Tibial artery (tissue), 4 donors: ENCODE results near the gene CTNNA2.

Experiments
- DNase-seq, 2 donors: peaks; one replicate each; pipeline ENCODE4 v3.0.0-alpha.2; 2019
- H3K27ac ChIP-seq, 2 donors: fragments of 200-600 bp; sonication (generic) in 1 of 2; 1 replicate in 1 of 2; 2 replicates in 1 of 2; pipeline ENCODE4 v1.5.1; 2018 to 2019; ENCODE audit warnings: mild to moderate bottlenecking in 1 of 2
- H3K27me3 ChIP-seq, 2 donors: fragments of 200-600 bp; sonication (generic) in 1 of 2; one replicate each; pipeline versions ENCODE4 v1.5.1 to v1.6.0; 2016 to 2019
- H3K36me3 ChIP-seq, 3 donors: fragments of 200-600 bp; sonication (generic) in 2 of 3; one replicate each; pipeline ENCODE4 v1.5.1; 2016 to 2019; ENCODE audit warnings: mild to moderate bottlenecking in 2 of 3
- H3K4me1 ChIP-seq, 4 donors: fragments of 200-600 bp; sonication (generic) in 2 of 4; 1 replicate in 3 of 4; 2 replicates in 1 of 4; pipeline ENCODE4 v1.5.1; 2016 to 2019
- H3K4me3 ChIP-seq, 2 donors: fragments of 200-600 bp; sonication (generic) in 1 of 2; 1 replicate in 1 of 2; 2 replicates in 1 of 2; pipeline ENCODE4 v1.5.1; 2018 to 2019; ENCODE audit warnings: mild to moderate bottlenecking in 2 of 2
- H3K9me3 ChIP-seq, 3 donors: fragments of 200-600 bp; sonication (generic) in 1 of 3; one replicate each; pipeline ENCODE4 v1.5.1; 2016 to 2019
- intact Hi-C: fragments of 100-400 bp; cut with DNase I; formaldehyde crosslinking; loops from one replicate; pipeline ENCODE4 v1.15.0; 2023; ENCODE audit warnings: low total_unique reads
- TF ChIP-seq, protein P1 (sequence below), 2 experiments: fragments of 200-600 bp in 1 of 2; fragments of 450-650 bp in 1 of 2; IDR thresholded peaks; one replicate each; pipeline ENCODE4 v1.5.1; 2017 to 2019; ENCODE audit warnings: antibody characterized with exemption in 2 of 2, mild to moderate bottlenecking in 1 of 2, moderate library complexity in 1 of 2

Gene CTNNA2

DNA sequence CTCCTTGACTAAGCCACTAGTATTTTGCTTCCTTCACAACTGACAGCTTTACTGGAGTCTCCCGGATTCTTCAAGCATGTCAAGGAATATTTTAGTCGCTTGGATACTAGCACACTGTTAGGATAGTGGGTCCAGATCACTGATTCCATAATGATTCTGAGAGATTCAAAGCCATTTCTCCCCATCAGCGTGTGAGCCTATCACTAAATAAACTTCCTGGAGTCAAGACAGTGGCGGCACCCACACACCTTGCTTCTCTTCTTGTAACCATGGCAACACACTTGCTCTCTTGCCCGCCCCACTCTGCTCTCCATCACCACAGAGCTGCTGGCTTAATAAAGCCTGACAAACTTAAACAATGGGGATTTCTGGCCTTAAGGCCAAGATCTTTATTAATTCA lies 546.6 kb downstream of the CTNNA2 start:
- H3K36me3 ChIP-seq = no peaks in the 10 kb centered on the region
- intact Hi-C loops = no loop called here
- DNase-seq = no peak

DNA sequence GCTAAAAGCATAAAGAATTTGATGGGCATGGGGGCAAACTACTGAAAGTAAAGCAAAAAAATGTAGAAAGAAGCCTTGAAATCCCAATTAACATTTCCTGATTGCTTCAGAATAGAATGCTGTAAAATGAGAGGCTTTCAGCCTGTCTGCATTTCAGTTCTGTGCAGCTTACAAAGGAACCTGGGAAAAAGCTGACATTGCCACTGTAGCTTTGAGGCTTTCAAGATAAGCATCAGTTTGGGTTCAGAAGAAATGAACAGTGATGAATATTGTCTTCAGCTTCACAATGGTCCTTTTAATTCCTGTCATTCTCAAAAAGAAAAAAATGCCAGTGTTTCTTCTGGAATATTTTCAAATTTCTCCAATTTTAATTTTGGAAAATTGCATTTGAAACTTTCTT lies 549.0 kb downstream of the CTNNA2 start:
- Histone ChIP-seq H3K27ac (no peak overlapping the region), H3K36me3 (no peaks in the 10 kb centered on the region), H3K27me3 (no peaks in the 10 kb centered on the region), H3K4me3 (no peak overlapping the region), H3K9me3 (no peaks in the 10 kb centered on the region), H3K4me1 (no peaks in the 10 kb centered on the region)
- intact Hi-C loops = no loop called here
- TF ChIP-seq, protein P1, sequence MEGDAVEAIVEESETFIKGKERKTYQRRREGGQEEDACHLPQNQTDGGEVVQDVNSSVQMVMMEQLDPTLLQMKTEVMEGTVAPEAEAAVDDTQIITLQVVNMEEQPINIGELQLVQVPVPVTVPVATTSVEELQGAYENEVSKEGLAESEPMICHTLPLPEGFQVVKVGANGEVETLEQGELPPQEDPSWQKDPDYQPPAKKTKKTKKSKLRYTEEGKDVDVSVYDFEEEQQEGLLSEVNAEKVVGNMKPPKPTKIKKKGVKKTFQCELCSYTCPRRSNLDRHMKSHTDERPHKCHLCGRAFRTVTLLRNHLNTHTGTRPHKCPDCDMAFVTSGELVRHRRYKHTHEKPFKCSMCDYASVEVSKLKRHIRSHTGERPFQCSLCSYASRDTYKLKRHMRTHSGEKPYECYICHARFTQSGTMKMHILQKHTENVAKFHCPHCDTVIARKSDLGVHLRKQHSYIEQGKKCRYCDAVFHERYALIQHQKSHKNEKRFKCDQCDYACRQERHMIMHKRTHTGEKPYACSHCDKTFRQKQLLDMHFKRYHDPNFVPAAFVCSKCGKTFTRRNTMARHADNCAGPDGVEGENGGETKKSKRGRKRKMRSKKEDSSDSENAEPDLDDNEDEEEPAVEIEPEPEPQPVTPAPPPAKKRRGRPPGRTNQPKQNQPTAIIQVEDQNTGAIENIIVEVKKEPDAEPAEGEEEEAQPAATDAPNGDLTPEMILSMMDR (IDR thresholded peaks at IDR 0.05) = no peak
- DNase-seq = no peak

More for the DNA sequence above, 546.6 kb downstream of the CTNNA2 start:
- Histone ChIP-seq H3K27me3 (no peaks in the 10 kb centered on the region), H3K4me3 (no peak overlapping the region), H3K9me3 (no peaks in the 10 kb centered on the region), H3K4me1 (no peaks in the 10 kb centered on the region), H3K27ac (no peak overlapping the region)
- TF ChIP-seq, protein P1 (IDR thresholded peaks at IDR 0.05) = no peak

DNA sequence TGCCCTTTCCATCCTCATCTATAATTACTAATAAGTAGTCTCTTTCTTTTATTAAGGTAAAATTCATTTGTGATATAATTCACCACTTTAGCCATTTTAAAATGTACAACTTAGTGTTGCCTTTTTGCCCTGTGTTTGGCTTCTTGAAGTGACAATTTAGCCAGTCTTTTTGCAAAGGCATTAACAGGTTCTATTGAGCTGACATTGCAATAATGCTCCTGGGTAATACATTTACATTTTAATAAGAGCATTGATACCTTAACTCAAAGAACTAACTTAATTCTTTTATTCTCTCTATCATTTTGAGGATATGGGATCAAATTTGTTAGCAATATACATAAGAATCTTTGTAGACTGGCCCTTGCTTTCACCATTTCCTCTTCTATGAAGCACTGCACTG lies 549.4 kb downstream of the CTNNA2 start:
- no peaks in the 10 kb centered on the region for H3K4me1 ChIP-seq
- no peaks in the 10 kb centered on the region for H3K9me3 ChIP-seq
- no peaks in the 10 kb centered on the region for H3K27me3 ChIP-seq
- TF ChIP-seq, protein P1 (IDR thresholded peaks at IDR 0.05) = no peak
- no peak overlapping the region for H3K4me3 ChIP-seq
- no peak for DNase-seq
- H3K36me3 ChIP-seq = no peaks in the 10 kb centered on the region
- no peak overlapping the region for H3K27ac ChIP-seq
- intact Hi-C loops = no loop called here

DNA sequence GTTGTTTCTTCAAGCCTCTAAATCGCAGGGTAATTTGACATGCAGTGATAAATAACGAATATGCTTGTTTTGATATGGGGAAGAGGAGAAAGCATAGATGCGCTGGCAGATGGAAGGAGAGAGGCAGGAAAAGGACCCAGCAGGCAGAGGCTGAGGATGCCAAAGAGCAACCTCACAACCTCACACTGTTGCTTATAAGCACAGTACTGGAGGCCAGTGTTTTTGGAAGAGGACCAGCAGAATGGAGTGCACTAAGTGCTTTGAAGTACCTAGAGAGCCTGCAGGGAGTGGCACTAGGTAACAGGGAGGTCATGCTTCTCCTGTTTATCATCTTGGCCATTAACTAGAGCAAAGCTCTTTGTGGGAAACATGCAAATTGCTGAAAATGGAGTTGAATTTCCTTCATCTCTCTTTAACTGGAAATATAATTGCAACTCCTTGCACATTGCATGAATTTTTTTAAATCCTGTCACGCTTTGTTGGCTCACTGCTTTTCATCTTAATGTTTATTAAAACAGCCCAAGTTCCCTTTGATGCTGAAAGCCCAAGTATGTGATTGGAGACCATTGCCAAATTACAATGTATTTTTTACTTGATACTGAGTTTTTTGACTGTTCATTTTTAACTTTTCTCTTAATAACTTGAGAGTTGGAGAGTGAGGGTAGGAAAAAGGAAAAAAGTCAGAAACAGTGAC lies 555.3 kb downstream of the CTNNA2 start:
- TF ChIP-seq, protein P1 (IDR thresholded peaks at IDR 0.05) = no peak
- no peaks in the 10 kb centered on the region for H3K4me1 ChIP-seq
- no peaks in the 10 kb centered on the region for H3K27me3 ChIP-seq
- H3K36me3 ChIP-seq = no peaks in the 10 kb centered on the region
- no peak overlapping the region for H3K4me3 ChIP-seq
- intact Hi-C loops = no loop called here
- no peak overlapping the region for H3K27ac ChIP-seq
- no peak for DNase-seq
- H3K9me3 ChIP-seq = no peaks in the 10 kb centered on the region

DNA sequence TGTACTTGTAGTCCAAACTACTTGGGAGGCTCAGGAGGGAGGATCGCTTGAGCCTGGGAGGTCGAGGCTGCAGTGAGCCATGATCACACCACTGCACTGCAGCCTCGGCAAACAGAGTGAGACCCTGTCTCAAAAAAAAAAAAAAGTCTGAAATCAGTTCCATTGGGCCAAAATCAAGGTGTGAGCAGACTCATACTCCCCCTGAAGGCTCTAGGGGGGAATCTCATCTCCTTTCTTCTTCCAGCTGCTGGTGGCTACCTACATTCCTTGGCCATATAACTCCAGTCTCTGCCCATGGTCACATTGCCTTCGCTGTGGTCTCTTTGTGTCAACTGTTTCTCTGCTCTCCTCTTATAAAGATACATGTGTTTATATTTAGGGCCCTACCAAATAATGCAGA lies 557.7 kb downstream of the CTNNA2 start:
- H3K27me3 ChIP-seq = no peaks in the 10 kb centered on the region
- DNase-seq = no peak
- intact Hi-C loops = no loop called here
- TF ChIP-seq, protein P1 (IDR thresholded peaks at IDR 0.05) = no peak
- no peaks in the 10 kb centered on the region for H3K9me3 ChIP-seq
- no peak overlapping the region for H3K27ac ChIP-seq
- no peaks in the 10 kb centered on the region for H3K36me3 ChIP-seq
- no peak overlapping the region for H3K4me3 ChIP-seq
- no peaks in the 10 kb centered on the region for H3K4me1 ChIP-seq

DNA sequence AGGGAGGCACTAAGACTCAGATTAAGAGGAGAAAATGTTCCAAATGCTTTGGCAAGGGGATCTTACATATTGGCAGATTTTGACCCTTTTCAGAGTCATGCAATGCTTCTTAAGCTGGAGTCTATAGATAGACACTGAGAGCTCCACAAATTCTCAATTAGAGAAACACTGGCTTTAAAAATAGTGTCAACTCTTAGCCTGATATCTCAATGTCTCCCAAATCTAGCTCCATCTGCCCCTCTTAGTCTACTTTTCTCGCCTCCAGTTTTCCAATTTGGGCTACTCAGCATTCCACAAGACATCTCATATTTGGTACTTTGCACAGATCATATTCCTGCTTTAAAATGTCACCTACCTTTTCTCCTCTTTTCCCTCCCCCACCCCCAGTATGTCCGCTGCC lies 559.1 kb downstream of the CTNNA2 start:
- Histone ChIP-seq H3K4me1 (no peaks in the 10 kb centered on the region), H3K36me3 (no peaks in the 10 kb centered on the region), H3K4me3 (no peak overlapping the region), H3K27me3 (no peaks in the 10 kb centered on the region), H3K9me3 (no peaks in the 10 kb centered on the region), H3K27ac (no peak overlapping the region)
- TF ChIP-seq, protein P1 (IDR thresholded peaks at IDR 0.05) = no peak
- DNase-seq = no peak
- intact Hi-C loops = no loop called here
